K562 (cell line): ENCODE data around the gene ASMT. TPM values are rescaled to one million over a fixed set of nuclear protein-coding genes. Genes with fewer than 3 reads are reported as not detected.

Experiments
- ATAC-seq: fragments of 200-7000 bp; cut with Tn5 transposase; 3 replicates; pipeline ENCODE4 v1.9.1; 2020; ENCODE audit warnings: moderate library complexity
- BruUV-seq: library from RNA; stranded (reverse); fragments of 400-500 nt; replicated peaks from 2 replicates; lab custom pipeline; 2021; lab: Mats Ljungman, UMichigan
- CTCF ChIA-PET: fragments of 300-600 bp; formaldehyde crosslinking; extraction: SDS; loops from one replicate; lab custom pipeline; 2021; ENCODE audit warnings: low intra/inter-chr PET ratio; lab: Yijun Ruan, JAX
- POLR2A ChIA-PET: fragments of 300-600, 350-650 bp; sonication (Branson Sonifier 250); formaldehyde crosslinking; extraction: SDS; loops from one replicate; lab custom pipeline; 2021; ENCODE audit warnings: antibody characterized with exemption, inconsistent platforms; lab: Yijun Ruan, JAX
- DNase-seq, 4 experiments: peaks; one replicate each; pipeline versions ENCODE4 v3.0.0 to v3.0.0-alpha.2; 2011 to 2018; ENCODE audit warnings: low spot score in 3 of 4, mixed read lengths in 3 of 4; ENCODE audit errors: extremely low read depth in 1 of 4
- FAIRE-seq: peaks from 2 replicates; lab custom pipeline; 2011; peaks lifted over from hg19 to GRCh38; lab: Jason Lieb, UNC
- H2AFZ ChIP-seq: 2 replicates; pipeline ENCODE4 v1.6.0; 2011; ENCODE audit warnings: low read depth, low read length, control low read depth, inconsistent platforms
- H3K27ac ChIP-seq: fragments of 200-600 bp; 3 replicates; pipeline ENCODE4 v1.8.0; 2011; ENCODE audit warnings: low read depth, mild to moderate bottlenecking, control low read depth, inconsistent platforms, low read length, moderate library complexity, mixed read lengths; ENCODE audit errors: extremely low read depth
- H3K27me3 ChIP-seq, 2 experiments: fragments of 300-600 bp in 1 of 2; 2 replicates in 1 of 2; 3 replicates in 1 of 2; pipeline versions ENCODE4 v1.6.0 to v1.8.0; 2011; ENCODE audit warnings: inconsistent platforms in 2 of 2, low read length in 2 of 2, mild to moderate bottlenecking in 1 of 2, mixed read lengths in 1 of 2, moderate library complexity in 1 of 2; ENCODE audit not compliant: control insufficient read depth in 2 of 2, insufficient read depth in 2 of 2
- H3K36me3 ChIP-seq: fragments of 300-600 bp; 3 replicates; pipeline ENCODE4 v1.8.0; 2011; ENCODE audit warnings: mild to moderate bottlenecking, low read length, inconsistent platforms; ENCODE audit not compliant: control insufficient read depth, insufficient read depth
- H3K4me1 ChIP-seq, 2 experiments: fragments of 200-600 bp in 1 of 2; replicated peaks in 1 of 2; 2 replicates in 1 of 2; 3 replicates in 1 of 2; pipeline versions ENCODE4 v1.5.1 to v1.8.0; 2011; ENCODE audit warnings: inconsistent platforms in 2 of 2, low read length in 2 of 2, mild to moderate bottlenecking in 1 of 2, mixed read lengths in 1 of 2, moderate library complexity in 1 of 2; ENCODE audit not compliant: control insufficient read depth in 2 of 2, insufficient read depth in 2 of 2
- H3K4me2 ChIP-seq: 2 replicates; pipeline ENCODE4 v1.6.1; 2011; ENCODE audit warnings: low read length, control low read depth, inconsistent platforms, mixed read lengths; ENCODE audit not compliant: insufficient read depth
- H3K4me3 ChIP-seq: fragments of 200-600 bp; sonication (generic), shearing (Covaris generic); 2 replicates; pipeline ENCODE4 v1.5.1; 2016; ENCODE audit warnings: control low read depth, inconsistent platforms
- H3K79me2 ChIP-seq: fragments of 200-600 bp; 3 replicates; pipeline ENCODE4 v1.8.0; 2011; ENCODE audit warnings: low read length, inconsistent platforms; ENCODE audit not compliant: control insufficient read depth, insufficient read depth
- H3K9ac ChIP-seq, 2 experiments: 2 replicates each; pipeline versions ENCODE4 v1.6.0 to v1.6.1; 2011; ENCODE audit warnings: low read depth in 2 of 2, low read length in 2 of 2, control low read depth in 1 of 2, inconsistent platforms in 1 of 2, mild to moderate bottlenecking in 1 of 2, mixed read lengths in 1 of 2; ENCODE audit not compliant: insufficient read depth in 1 of 2
- H3K9me1 ChIP-seq: one replicate; pipeline ENCODE4 v1.6.0; 2011; ENCODE audit warnings: inconsistent platforms, mild to moderate bottlenecking, low read length, moderate library complexity; ENCODE audit not compliant: control insufficient read depth, insufficient read depth
- H3K9me3 ChIP-seq: replicated peaks from 2 replicates; pipeline ENCODE4 v1.5.1; 2011; ENCODE audit warnings: low read depth, low read length, inconsistent platforms; ENCODE audit not compliant: control insufficient read depth, insufficient read depth
- H4K20me1 ChIP-seq: replicated peaks from 2 replicates; pipeline ENCODE4 v1.6.1; 2011; ENCODE audit warnings: low read length, inconsistent platforms, mixed read lengths; ENCODE audit not compliant: control insufficient read depth, insufficient read depth
- CBFB ChIP-seq: sonication (generic); formaldehyde crosslinking; IDR thresholded peaks from 2 replicates; pipeline ENCODE4 v1.4.0; 2020; ENCODE audit warnings: mild to moderate bottlenecking, missing genetic modification reagents
- LARP7 ChIP-seq: fragments of 450-650 bp; IDR thresholded peaks from 2 replicates; pipeline ENCODE4 v1.6.1; 2016
- NR4A1 ChIP-seq, 2 experiments: fragments of 250-450 bp in 1 of 2; fragments of 450-650 bp in 1 of 2; sonication (Bioruptor Pico) in 1 of 2; IDR thresholded peaks; 2 replicates each; pipeline versions ENCODE4 v1.4.0 to v1.6.1; 2016 to 2020; ENCODE audit warnings: mild to moderate bottlenecking in 2 of 2, missing compliant biosample characterization in 1 of 2, missing genetic modification characterization in 1 of 2, moderate library complexity in 1 of 2
- PURB ChIP-seq: sonication (generic); formaldehyde crosslinking; IDR thresholded peaks from 2 replicates; pipeline ENCODE4 v1.9.0; 2021; ENCODE audit warnings: low read depth, mild to moderate bottlenecking, missing genetic modification reagents
- SAFB2 ChIP-seq: fragments of 200-400 bp; formaldehyde crosslinking; IDR thresholded peaks from 2 replicates; pipeline ENCODE4 v1.6.1; 2018; ENCODE audit warnings: borderline replicate concordance, low read length, low read depth, moderate library complexity; ENCODE audit not compliant: severe bottlenecking
- SIN3A ChIP-seq, 2 experiments: fragments of 150-350 bp in 1 of 2; IDR thresholded peaks; 2 replicates each; pipeline ENCODE4 v1.6.1; 2011 to 2016; ENCODE audit warnings: borderline replicate concordance in 2 of 2, low read depth in 2 of 2, low read length in 2 of 2, mild to moderate bottlenecking in 2 of 2, moderate library complexity in 2 of 2; ENCODE audit not compliant: control insufficient read depth in 1 of 2
- U2AF2 ChIP-seq: fragments of 200-400 bp; formaldehyde crosslinking; optimal IDR thresholded peaks from 2 replicates; pipeline ENCODE3; 2017; ENCODE audit warnings: low read depth, mild to moderate bottlenecking, low read length
- USF2 ChIP-seq: sonication (generic); formaldehyde crosslinking; IDR thresholded peaks from 2 replicates; pipeline ENCODE4 v1.5.0; 2020; ENCODE audit warnings: missing genetic modification reagents
- ZNF507 ChIP-seq: conservative IDR thresholded peaks from 2 replicates; pipeline ENCODE4 v1.6.1; 2017; ENCODE audit warnings: missing genetic modification characterization, missing compliant biosample characterization
- ZNF766 ChIP-seq: fragments of 200-800 bp; sonication (Bioruptor generic); conservative IDR thresholded peaks from 2 replicates; pipeline ENCODE4 v1.6.1; 2016; ENCODE audit warnings: missing genetic modification characterization, missing compliant biosample characterization
- WGBS: fragments of 100-300 bp; shearing (Covaris generic); methylation state at CpG from one replicate; pipeline ENCODE4 v1.1.6; 2016; ENCODE audit warnings: low coverage, mixed read lengths; ENCODE audit not compliant: insufficient coverage; ENCODE audit errors: missing lambda C conversion rate; 5-methylcytosine and 5-hydroxymethylcytosine counted together
- in situ Hi-C: fragments of 300-500 bp; cut with MboI; formaldehyde crosslinking; loops from 4 replicates; pipeline ENCODE4 v1.15.0; 2018; ENCODE audit warnings: inconsistent platforms, mixed read lengths
- intact Hi-C: fragments of 100-400 bp; cut with micrococcal nuclease; formaldehyde crosslinking; loops from 2 replicates; pipeline ENCODE4 v1.14.2; 2022
- polyA plus RNA-seq, 8 experiments: library from polyadenylated mRNA; depleted of rRNA in 4 of 8; stranded (reverse) in 5 of 8; unstranded in 3 of 8; fragments of >200 nt; fragmentation: Nextera tagmentation in 2 of 8; fragmentation: Illumina TruSeq in 1 of 8; extraction: Ambion mirVana in 2 of 8; extraction: Trizol in 1 of 8; gene quantifications; 2 replicates each; pipeline versions ENCODE4 v1.2.1 to v1.2.3, GENCODE V29; 2011 to 2014; ENCODE audit warnings: inconsistent platforms in 1 of 8, missing spikeins in 1 of 8
- total RNA-seq, 7 experiments: library from RNA; depleted of rRNA in 6 of 7; stranded (reverse); fragments of >200 nt in 6 of 7; fragmentation: Illumina TruSeq in 2 of 7; extraction: Trizol in 2 of 7; gene quantifications; 2 replicates each; pipeline versions ENCODE4 v1.2.1 to v1.2.3, GENCODE V29; 2011 to 2021; ENCODE audit warnings: low replicate concordance in 1 of 7
- TF ChIP-seq, protein P1 (sequence below): fragments of 150-350 bp; conservative IDR thresholded peaks from 2 replicates; pipeline ENCODE4 v1.6.1; 2014; ENCODE audit warnings: low read length

ASMT gene
- total and polyA plus RNA-seq, 9 of the 15 experiments (the other 6 are each of a cell fraction or from before 2014, with no cell fraction given), result 0.06 TPM; not detected in 8

DNA sequence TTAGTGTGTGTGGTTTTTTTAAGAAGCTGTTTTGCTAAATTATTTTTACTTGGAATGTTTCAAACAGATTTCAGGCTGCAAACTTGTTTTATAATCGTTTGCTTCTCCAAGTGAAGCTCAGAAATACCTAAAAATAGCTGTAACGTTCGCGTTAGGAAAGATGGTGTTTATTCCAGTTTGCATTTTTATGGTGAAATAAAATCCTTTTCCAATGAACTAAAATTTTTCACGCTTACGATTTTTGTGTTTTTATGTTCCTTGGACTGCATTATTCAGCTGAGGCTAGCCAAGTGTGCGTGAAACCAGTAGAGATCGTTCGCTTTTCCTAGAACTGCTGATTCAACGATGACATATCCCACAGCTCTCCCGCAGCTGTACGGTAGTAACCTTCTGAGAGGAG, 12.6 kb upstream of the ASMT start:
- DNase-seq (no peak), FAIRE-seq (no peak), ATAC-seq (no peak)
- Histone ChIP-seq H3K4me2 (no peak overlapping the region), H3K9me3 (no peaks in the 10 kb centered on the region), H3K79me2 (no peaks in the 10 kb centered on the region; the same call in 2 of the 3 replicates), H3K9ac (no peak overlapping the region), H3K4me3 (no peak overlapping the region), H4K20me1 (no peaks in the 10 kb centered on the region), H3K36me3 (peaks cover 51% of the 10 kb centered on the region; the same call in 2 of the 3 replicates), H3K27me3 (no peaks in the 10 kb centered on the region), H3K27ac (no peak overlapping the region), H3K4me1 (no peaks in the 10 kb centered on the region), H3K9me1 (no peaks in the 10 kb centered on the region), H2AFZ (no peak overlapping the region)
- POLR2A ChIA-PET, result no interaction called here
- BruUV-seq, result no TSS peak
- intact Hi-C loops (no loop called here), in situ Hi-C loops (no loop called here)
- WGBS, result 90% methylated on average over 12 of the region's 12 CpGs
- CTCF ChIA-PET, result no interaction called here
- TF ChIP-seq ZNF507 (tag), result peak; percentile 78
- TF ChIP-seq, protein P1, sequence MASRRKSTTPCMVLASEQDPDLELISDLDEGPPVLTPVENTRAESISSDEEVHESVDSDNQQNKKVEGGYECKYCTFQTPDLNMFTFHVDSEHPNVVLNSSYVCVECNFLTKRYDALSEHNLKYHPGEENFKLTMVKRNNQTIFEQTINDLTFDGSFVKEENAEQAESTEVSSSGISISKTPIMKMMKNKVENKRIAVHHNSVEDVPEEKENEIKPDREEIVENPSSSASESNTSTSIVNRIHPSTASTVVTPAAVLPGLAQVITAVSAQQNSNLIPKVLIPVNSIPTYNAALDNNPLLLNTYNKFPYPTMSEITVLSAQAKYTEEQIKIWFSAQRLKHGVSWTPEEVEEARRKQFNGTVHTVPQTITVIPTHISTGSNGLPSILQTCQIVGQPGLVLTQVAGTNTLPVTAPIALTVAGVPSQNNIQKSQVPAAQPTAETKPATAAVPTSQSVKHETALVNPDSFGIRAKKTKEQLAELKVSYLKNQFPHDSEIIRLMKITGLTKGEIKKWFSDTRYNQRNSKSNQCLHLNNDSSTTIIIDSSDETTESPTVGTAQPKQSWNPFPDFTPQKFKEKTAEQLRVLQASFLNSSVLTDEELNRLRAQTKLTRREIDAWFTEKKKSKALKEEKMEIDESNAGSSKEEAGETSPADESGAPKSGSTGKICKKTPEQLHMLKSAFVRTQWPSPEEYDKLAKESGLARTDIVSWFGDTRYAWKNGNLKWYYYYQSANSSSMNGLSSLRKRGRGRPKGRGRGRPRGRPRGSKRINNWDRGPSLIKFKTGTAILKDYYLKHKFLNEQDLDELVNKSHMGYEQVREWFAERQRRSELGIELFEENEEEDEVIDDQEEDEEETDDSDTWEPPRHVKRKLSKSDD, result no peak

DNA sequence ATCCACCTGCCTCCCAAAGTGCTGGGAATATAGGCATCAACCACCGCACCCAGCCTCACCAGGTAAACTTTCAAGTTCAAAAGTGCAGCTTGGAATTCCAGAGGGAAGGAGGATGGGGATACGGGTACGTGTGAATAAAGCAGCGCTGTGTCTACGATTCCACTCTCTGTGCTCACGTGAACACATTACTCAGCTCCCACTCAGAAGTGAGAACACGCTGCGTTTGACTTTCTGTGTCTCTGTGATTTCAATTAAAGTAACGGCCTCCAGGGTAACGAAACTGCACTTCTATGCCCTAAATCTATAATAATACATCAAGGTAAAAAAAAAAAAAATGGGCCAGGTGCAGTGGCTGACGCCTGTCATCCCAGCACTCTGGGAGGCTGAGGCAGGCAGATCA, 8.4 kb upstream of the ASMT start:
- peaks cover 11% of the 10 kb centered on the region; the same call in 2 of the 3 replicates for H3K36me3 ChIP-seq
- intact Hi-C loops, result no loop called here
- CTCF ChIA-PET, result no interaction called here
- peaks cover 0 to 6% of the 10 kb centered on the region in 2 experiments; a peak in 1 of 5 replicates for H3K4me1 ChIP-seq
- H2AFZ ChIP-seq, result no peak overlapping the region
- no peak overlapping the region for H3K9ac ChIP-seq
- no peak overlapping the region for H3K4me3 ChIP-seq
- no peaks in the 10 kb centered on the region for H3K27me3 ChIP-seq
- DNase-seq (no peak), FAIRE-seq (no peak), ATAC-seq (no peak)
- H4K20me1 ChIP-seq, result no peaks in the 10 kb centered on the region
- H3K79me2 ChIP-seq, result no peaks in the 10 kb centered on the region; the same call in 2 of the 3 replicates
- H3K9me1 ChIP-seq, result no peaks in the 10 kb centered on the region
- no peak overlapping the region for H3K27ac ChIP-seq
- H3K4me2 ChIP-seq, result no peak overlapping the region
- H3K9me3 ChIP-seq, result no peaks in the 10 kb centered on the region
- WGBS, result 70% methylated on average over 11 of the region's 11 CpGs
- BruUV-seq, result no TSS peak
- in situ Hi-C loops, result no loop called here
- POLR2A ChIA-PET, result no interaction called here
- no peak for TF ChIP-seq SIN3A (IDR thresholded peaks at IDR 0.05; ENCODE audit: borderline replicate concordance in 2 of 2, control insufficient read depth in 1 of 2, low read depth in 2 of 2, low read length in 2 of 2)
- TF ChIP-seq PURB (CRISPR knock-in tag), result no peak
- TF ChIP-seq NR4A1 (CRISPR knock-in tag; IDR thresholded peaks at IDR 0.05), result no peak
- no peak for TF ChIP-seq NR4A1 (tag; IDR thresholded peaks at IDR 0.05)
- no peak for TF ChIP-seq CBFB (CRISPR knock-in tag)
- TF ChIP-seq SAFB2, result no peak
- TF ChIP-seq ZNF766, result no peak
- no peak for TF ChIP-seq LARP7
- TF ChIP-seq USF2 (CRISPR knock-in tag), result no peak
- TF ChIP-seq U2AF2, result no peak
